SU-DHL-6 (cell line): ENCODE data around the gene CYLC2.

Experiments used
- EZH2phosphoT487 ChIP-seq: fragments of 200-600 bp; sonication (generic), shearing (Covaris generic); conservative IDR thresholded peaks from 2 replicates; pipeline ENCODE4 v1.6.1; 2018; ENCODE audit warnings: mild to moderate bottlenecking, antibody characterized with exemption, low read length, moderate library complexity, mixed read lengths
- TF ChIP-seq, protein P1 (sequence below): fragments of 200-600 bp; sonication (generic); IDR thresholded peaks from one replicate; pipeline ENCODE4 v1.5.1; 2017; ENCODE audit warnings: antibody characterized with exemption, mild to moderate bottlenecking, low read length, moderate library complexity; ENCODE audit not compliant: insufficient read depth, poor library complexity, severe bottlenecking

DNA sequence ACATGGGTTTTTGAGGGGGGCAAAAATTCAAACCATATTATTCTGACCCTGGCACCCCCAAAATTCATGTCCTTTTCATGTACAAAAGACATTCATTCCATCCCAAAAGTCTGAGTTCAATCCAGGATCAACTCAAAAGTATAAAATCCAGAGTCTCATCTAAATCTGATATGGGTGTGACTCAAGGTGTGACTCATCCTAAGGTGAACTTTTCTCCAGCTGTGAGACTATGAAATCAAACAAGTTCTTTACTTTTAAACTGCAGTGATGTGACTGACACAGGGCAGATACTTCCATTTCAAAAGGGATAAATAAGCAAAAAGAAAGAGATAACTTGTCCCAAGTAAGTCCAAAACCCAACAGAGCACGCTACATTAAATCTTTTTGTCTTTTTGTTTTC lies 20.6 kb upstream of the CYLC2 start:
- TF ChIP-seq, protein P1, sequence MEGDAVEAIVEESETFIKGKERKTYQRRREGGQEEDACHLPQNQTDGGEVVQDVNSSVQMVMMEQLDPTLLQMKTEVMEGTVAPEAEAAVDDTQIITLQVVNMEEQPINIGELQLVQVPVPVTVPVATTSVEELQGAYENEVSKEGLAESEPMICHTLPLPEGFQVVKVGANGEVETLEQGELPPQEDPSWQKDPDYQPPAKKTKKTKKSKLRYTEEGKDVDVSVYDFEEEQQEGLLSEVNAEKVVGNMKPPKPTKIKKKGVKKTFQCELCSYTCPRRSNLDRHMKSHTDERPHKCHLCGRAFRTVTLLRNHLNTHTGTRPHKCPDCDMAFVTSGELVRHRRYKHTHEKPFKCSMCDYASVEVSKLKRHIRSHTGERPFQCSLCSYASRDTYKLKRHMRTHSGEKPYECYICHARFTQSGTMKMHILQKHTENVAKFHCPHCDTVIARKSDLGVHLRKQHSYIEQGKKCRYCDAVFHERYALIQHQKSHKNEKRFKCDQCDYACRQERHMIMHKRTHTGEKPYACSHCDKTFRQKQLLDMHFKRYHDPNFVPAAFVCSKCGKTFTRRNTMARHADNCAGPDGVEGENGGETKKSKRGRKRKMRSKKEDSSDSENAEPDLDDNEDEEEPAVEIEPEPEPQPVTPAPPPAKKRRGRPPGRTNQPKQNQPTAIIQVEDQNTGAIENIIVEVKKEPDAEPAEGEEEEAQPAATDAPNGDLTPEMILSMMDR = no peak
- TF ChIP-seq EZH2phosphoT487 = no peak
